Tibial artery (tissue), 4 donors: ENCODE results near the gene FAM171A2.
"Not testable (repeated sequence)": the region's sequence is repeated elsewhere in the genome, so short reads cannot be mapped to it uniquely, and the experiment has no call there.

Experiments
- DNase-seq, 2 donors: peaks; one replicate each; pipeline ENCODE4 v3.0.0-alpha.2; 2019
- H3K27ac ChIP-seq, 2 donors: fragments of 200-600 bp; sonication (generic) in 1 of 2; 1 replicate in 1 of 2; 2 replicates in 1 of 2; pipeline ENCODE4 v1.5.1; 2018 to 2019; ENCODE audit warnings: mild to moderate bottlenecking in 1 of 2
- H3K27me3 ChIP-seq, 2 donors: fragments of 200-600 bp; sonication (generic) in 1 of 2; one replicate each; pipeline versions ENCODE4 v1.5.1 to v1.6.0; 2016 to 2019
- H3K36me3 ChIP-seq, 3 donors: fragments of 200-600 bp; sonication (generic) in 2 of 3; one replicate each; pipeline ENCODE4 v1.5.1; 2016 to 2019; ENCODE audit warnings: mild to moderate bottlenecking in 2 of 3
- H3K4me1 ChIP-seq, 4 donors: fragments of 200-600 bp; sonication (generic) in 2 of 4; 1 replicate in 3 of 4; 2 replicates in 1 of 4; pipeline ENCODE4 v1.5.1; 2016 to 2019
- H3K4me3 ChIP-seq, 2 donors: fragments of 200-600 bp; sonication (generic) in 1 of 2; 1 replicate in 1 of 2; 2 replicates in 1 of 2; pipeline ENCODE4 v1.5.1; 2018 to 2019; ENCODE audit warnings: mild to moderate bottlenecking in 2 of 2
- H3K9me3 ChIP-seq, 3 donors: fragments of 200-600 bp; sonication (generic) in 1 of 3; one replicate each; pipeline ENCODE4 v1.5.1; 2016 to 2019
- CTCF ChIP-seq, 2 experiments: fragments of 200-600 bp in 1 of 2; fragments of 450-650 bp in 1 of 2; IDR thresholded peaks; one replicate each; pipeline ENCODE4 v1.5.1; 2017 to 2019; ENCODE audit warnings: antibody characterized with exemption in 2 of 2, mild to moderate bottlenecking in 1 of 2, moderate library complexity in 1 of 2
- intact Hi-C: fragments of 100-400 bp; cut with DNase I; formaldehyde crosslinking; loops from one replicate; pipeline ENCODE4 v1.15.0; 2023; ENCODE audit warnings: low total_unique reads

The FAM171A2 gene

DNA sequence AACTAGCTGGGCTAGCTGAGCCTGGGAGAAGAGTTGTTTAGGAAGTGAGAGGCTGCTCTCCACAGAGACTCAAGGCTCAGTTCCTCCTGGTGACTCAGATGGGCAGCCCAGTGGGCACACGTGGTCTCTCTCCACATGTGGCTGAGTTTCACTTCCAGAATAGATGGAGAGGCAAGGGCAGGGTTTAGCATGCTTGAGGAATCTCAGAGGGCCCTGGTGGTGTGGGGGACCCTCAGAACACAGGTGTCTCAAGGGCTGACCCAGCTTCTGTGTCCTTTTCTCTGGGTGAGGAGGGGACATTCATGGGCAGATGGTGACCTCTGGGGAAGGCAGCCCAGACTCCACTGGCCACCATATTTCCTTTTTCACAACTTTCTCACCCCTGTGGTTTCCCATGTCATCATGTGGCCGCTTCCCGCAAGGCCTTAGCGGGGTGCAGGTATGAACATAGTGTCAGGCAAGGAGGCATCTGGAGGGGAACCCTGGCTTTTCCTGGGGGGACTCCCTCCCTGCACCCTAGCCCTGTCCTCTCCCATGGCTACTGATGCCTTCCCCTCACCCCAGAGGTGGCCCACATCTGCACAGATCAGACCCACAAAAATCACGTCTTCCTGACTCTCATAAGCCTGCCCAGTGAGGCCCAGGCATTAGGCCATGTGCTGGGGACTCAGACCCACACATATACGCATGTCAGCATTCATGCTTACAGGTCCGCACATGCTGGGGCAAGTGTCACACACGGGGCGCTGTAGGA is 15.2 kb downstream of the FAM171A2 start:
- Histone ChIP-seq H3K9me3 (no peaks in the 10 kb centered on the region), H3K36me3 (peaks cover 21 to 50% (median 39%) of the 10 kb centered on the region in 3 donors), H3K27ac (no peak overlapping the region), H3K27me3 (no peaks in the 10 kb centered on the region), H3K4me1 (peaks cover 0 to 19% (median 13%) of the 10 kb centered on the region in 4 donors), H3K4me3 (no peak overlapping the region)
- DNase-seq: peak in 1 of 2 donors; percentile 68
- TF ChIP-seq CTCF (IDR thresholded peaks at IDR 0.05): no peak
- intact Hi-C loops: loop anchor here (5.0 kb wide), 1 partner anchor 136 kb away; no protein-coding TSS in a partner anchor

DNA sequence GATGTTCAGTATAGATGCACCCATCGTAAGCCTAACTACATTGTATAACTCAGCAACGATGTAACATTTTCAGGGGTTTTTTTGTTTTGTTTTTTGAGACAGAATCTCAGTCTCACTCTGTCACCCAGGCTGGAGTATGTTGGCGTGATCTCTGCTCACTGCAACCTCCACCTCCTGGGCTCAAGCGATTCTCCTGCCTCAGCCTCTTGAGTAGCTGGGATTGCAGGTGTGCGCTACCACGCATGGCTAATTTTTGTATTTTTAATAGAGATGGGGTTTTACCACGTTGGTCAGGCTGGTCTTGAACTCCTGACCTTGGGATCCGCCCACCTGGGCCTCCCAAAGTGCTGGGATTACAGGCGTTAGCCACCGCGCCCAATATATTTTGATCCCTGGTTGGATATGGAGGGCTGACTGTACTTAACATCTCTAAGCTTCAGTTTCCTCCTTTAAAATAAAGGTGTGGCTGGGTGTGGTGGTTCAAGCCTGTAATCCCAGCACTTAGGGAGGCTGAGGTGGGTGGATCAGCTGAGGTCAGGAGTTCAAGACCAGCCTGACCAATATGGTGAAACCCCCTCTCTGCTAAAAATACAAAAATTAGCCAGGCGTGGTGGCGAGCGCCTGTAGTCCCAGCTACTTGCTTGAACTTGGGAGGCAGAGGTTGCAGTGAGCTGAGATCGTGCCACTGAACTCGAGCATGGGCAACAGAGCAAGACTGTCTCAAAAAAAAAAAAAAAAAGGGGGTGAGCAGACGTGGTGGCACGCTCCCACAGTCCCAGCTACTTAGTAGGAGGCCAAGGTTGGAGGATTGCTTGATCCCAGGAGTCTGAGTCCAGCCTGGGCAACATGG is 16.2 kb downstream of the FAM171A2 start:
- H3K27ac ChIP-seq, H3K4me3 ChIP-seq: not testable (repeated sequence)
- intact Hi-C loops: loop anchor here (5.0 kb wide), 1 partner anchor 135 kb away; no protein-coding TSS in a partner anchor

DNA sequence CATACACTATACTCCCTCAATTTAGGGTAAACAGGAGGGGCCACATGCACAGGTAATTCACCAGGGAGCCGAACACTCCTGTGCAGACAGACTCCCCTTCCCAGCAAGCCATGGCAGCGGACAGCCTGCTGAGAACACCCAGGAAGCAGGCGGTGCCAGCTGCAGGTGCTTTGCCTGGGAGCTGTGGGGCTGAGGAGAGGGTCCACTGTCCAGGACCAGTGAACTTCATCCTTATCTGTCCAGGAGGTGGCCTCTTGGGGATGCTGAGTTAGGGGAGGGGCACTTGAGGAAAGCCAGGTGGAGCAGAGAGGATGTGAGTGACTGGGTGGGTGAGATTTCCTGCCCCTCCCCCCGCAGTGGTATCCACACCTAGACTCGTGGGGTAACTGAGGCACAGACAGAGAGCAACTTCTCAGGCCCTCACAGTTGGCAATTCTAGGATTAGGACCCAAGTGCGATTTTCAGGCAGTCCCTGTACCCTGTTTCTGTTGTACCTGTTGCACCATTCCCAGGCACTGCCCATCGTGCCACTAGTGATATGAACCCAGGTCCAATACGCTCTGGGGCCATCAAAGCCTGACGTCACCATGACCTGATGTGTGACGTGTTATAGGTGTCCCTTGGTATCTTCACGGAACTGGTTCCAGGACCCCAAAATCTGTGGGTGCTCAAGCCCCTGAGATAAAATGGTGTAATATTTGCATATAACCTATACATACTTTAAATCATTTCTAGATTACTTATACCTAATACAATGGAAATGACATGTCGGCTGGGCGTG is 17.4 kb downstream of the FAM171A2 start:
- no peaks in the 10 kb centered on the region for H3K9me3 ChIP-seq
- H3K27me3 ChIP-seq: no peaks in the 10 kb centered on the region
- no peak for DNase-seq
- no peak for TF ChIP-seq CTCF (IDR thresholded peaks at IDR 0.05)
- peaks cover 12 to 29% (median 19%) of the 10 kb centered on the region in 3 donors for H3K36me3 ChIP-seq
- peaks cover 0 to 18% (median 11%) of the 10 kb centered on the region in 4 donors for H3K4me1 ChIP-seq
- H3K27ac ChIP-seq: peak overlapping the region in 1 of 2 donors; percentile 86
- H3K4me3 ChIP-seq: peak overlapping the region; percentile 80 to 82
- intact Hi-C loops: loop anchor here (5.0 kb wide), 1 partner anchor 134 kb away; no protein-coding TSS in a partner anchor

More for the DNA sequence above, 16.2 kb downstream of the FAM171A2 start:
- H3K9me3 ChIP-seq, DNase-seq, H3K27me3 ChIP-seq: not testable (repeated sequence)
- Histone ChIP-seq H3K36me3 (peaks cover 21 to 40% (median 30%) of the 10 kb centered on the region in 3 donors), H3K4me1 (peaks cover 0 to 18% (median 11%) of the 10 kb centered on the region in 4 donors)

GRCh38 chr17:44345454-44346026 is 18.1 kb downstream of the FAM171A2 start:
- TF ChIP-seq CTCF (IDR thresholded peaks at IDR 0.05): peak in 1 of 2 experiments; percentile 20

DNA sequence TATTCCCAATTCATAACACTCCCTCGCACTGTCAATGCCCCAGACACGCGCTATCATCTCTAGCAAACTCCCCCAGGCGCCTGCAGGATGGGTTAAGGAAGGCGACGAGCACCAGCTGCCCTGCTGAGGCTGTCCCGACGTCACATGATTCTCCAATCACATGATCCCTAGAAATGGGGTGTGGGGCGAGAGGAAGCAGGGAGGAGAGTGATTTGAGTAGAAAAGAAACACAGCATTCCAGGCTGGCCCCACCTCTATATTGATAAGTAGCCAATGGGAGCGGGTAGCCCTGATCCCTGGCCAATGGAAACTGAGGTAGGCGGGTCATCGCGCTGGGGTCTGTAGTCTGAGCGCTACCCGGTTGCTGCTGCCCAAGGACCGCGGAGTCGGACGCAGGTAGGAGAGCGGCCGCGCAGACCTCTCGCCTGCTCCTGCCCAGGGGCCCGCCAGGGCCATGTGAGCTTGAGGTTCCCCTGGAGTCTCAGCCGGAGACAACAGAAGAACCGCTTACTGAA is 18.7 kb downstream of the FAM171A2 start, which contains the start of gene GRN:
GRN (plus strand) TSS at position 364 of the 515 bp plus-strand sequence. CDS start 3,863 bp downstream, outside the sequence.
- H3K27ac ChIP-seq: peak within 1 kb of the TSS; percentile 82 to 86
- intact Hi-C loops: loop anchor here (5.0 kb wide), 1 partner anchor 133 kb away; no protein-coding TSS in a partner anchor
- no peak for TF ChIP-seq CTCF (IDR thresholded peaks at IDR 0.05)
- H3K4me3 ChIP-seq: peak within 1 kb of the TSS; percentile 80 to 82
- H3K4me1 ChIP-seq: peaks cover 0 to 18% (median 11%) of the 10 kb centered on the region in 4 donors
- H3K9me3 ChIP-seq: no peaks in the 10 kb centered on the region
- H3K36me3 ChIP-seq: peaks cover 0 to 16% (median 7%) of the 10 kb centered on the region in 3 donors
- peak; percentile 98 for DNase-seq
- no peaks in the 10 kb centered on the region for H3K27me3 ChIP-seq

More at GRCh38 chr17:44345454-44346026, 18.1 kb downstream of the FAM171A2 start:
- H3K27ac ChIP-seq: peak overlapping the region; percentile 82 to 86
- DNase-seq: no peak
- no peaks in the 10 kb centered on the region for H3K27me3 ChIP-seq
- peak overlapping the region; percentile 80 to 82 for H3K4me3 ChIP-seq
- H3K4me1 ChIP-seq: peaks cover 0 to 18% (median 11%) of the 10 kb centered on the region in 4 donors
- H3K36me3 ChIP-seq: peaks cover 5 to 21% (median 12%) of the 10 kb centered on the region in 3 donors
- intact Hi-C loops: loop anchor here (5.0 kb wide), 1 partner anchor 133 kb away; no protein-coding TSS in a partner anchor
- no peaks in the 10 kb centered on the region for H3K9me3 ChIP-seq
